ENCODE results near the gene PRXL2B. TPM values are rescaled to one million over a fixed set of nuclear protein-coding genes. Genes with fewer than 3 reads are reported as not detected.
A peak's percentile ranks its signal among the peaks of the same experiment; 100 is the strongest.

PRXL2B gene
- total and polyA plus RNA-seq, 3 donors from 2014 or later, result 16.5 to 25.1 (median 20.9) TPM

GRCh38 chr1:2601721-2602303, 15.2 kb downstream of the PRXL2B start:
- Histone ChIP-seq H3K36me3 (ENCODE audit: low read depth, missing control alignments) (no peaks in the 10 kb centered on the region), H3K9me3 (no peaks in the 10 kb centered on the region), H3K4me3 (no peak overlapping the region), H3K27me3 (no peaks in the 10 kb centered on the region), H3K4me1 (no peaks in the 10 kb centered on the region), H3K27ac (no peak overlapping the region)
- intact Hi-C loops (cut with DNase I; ENCODE audit: low total_unique reads), result no loop called here
- TF ChIP-seq, protein P1, sequence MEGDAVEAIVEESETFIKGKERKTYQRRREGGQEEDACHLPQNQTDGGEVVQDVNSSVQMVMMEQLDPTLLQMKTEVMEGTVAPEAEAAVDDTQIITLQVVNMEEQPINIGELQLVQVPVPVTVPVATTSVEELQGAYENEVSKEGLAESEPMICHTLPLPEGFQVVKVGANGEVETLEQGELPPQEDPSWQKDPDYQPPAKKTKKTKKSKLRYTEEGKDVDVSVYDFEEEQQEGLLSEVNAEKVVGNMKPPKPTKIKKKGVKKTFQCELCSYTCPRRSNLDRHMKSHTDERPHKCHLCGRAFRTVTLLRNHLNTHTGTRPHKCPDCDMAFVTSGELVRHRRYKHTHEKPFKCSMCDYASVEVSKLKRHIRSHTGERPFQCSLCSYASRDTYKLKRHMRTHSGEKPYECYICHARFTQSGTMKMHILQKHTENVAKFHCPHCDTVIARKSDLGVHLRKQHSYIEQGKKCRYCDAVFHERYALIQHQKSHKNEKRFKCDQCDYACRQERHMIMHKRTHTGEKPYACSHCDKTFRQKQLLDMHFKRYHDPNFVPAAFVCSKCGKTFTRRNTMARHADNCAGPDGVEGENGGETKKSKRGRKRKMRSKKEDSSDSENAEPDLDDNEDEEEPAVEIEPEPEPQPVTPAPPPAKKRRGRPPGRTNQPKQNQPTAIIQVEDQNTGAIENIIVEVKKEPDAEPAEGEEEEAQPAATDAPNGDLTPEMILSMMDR (IDR thresholded peaks at IDR 0.05), result no peak
- TF ChIP-seq POLR2A (IDR thresholded peaks at IDR 0.05), result no peak
- WGBS, 2 donors, result 86 to 92% methylated on average over 18 of the region's 18 CpGs
- DNase-seq, result no peak

GRCh38 chr1:2602311-2602835, 15.8 kb downstream of the PRXL2B start:
- DNase-seq, result peak; percentile 11
- no peaks in the 10 kb centered on the region for H3K36me3 ChIP-seq (ENCODE audit: low read depth, missing control alignments)
- WGBS, 2 donors, result 90% methylated on average over 15 of the region's 15 CpGs
- H3K4me1 ChIP-seq, result peaks cover 3% of the 10 kb centered on the region
- H3K4me3 ChIP-seq, result no peak overlapping the region
- no peaks in the 10 kb centered on the region for H3K9me3 ChIP-seq
- no peak for TF ChIP-seq POLR2A (IDR thresholded peaks at IDR 0.05)
- TF ChIP-seq, protein P1 (IDR thresholded peaks at IDR 0.05), result no peak
- intact Hi-C loops (cut with DNase I; ENCODE audit: low total_unique reads), result no loop called here
- H3K27me3 ChIP-seq, result no peaks in the 10 kb centered on the region
- no peak overlapping the region for H3K27ac ChIP-seq

- Histone ChIP-seq H3K9me3 (no peaks in the 10 kb centered on the region), H3K4me3 (no peak overlapping the region), H3K36me3 (ENCODE audit: low read depth, missing control alignments) (no peaks in the 10 kb centered on the region), H3K27ac (no peak overlapping the region), H3K4me1 (peaks cover 7% of the 10 kb centered on the region), H3K27me3 (no peaks in the 10 kb centered on the region)
- 84 to 90% methylated on average over 11 to 18 of the region's 18 CpGs for WGBS, 2 donors
- TF ChIP-seq, protein P1 (IDR thresholded peaks at IDR 0.05), result no peak
- TF ChIP-seq POLR2A (IDR thresholded peaks at IDR 0.05), result no peak
- intact Hi-C loops (cut with DNase I; ENCODE audit: low total_unique reads), result no loop called here
- no peak for DNase-seq
These were observed 16.4 kb downstream of the PRXL2B start for GRCh38 chr1:2602866-2603520.

- Histone ChIP-seq H3K4me3 (no peak overlapping the region), H3K27ac (no peak overlapping the region), H3K27me3 (no peaks in the 10 kb centered on the region), H3K36me3 (ENCODE audit: low read depth, missing control alignments) (no peaks in the 10 kb centered on the region), H3K9me3 (no peaks in the 10 kb centered on the region), H3K4me1 (peaks cover 8% of the 10 kb centered on the region)
- peak; percentile 7 for DNase-seq
- 91 to 92% methylated on average over 8 to 24 of the region's 25 CpGs for WGBS, 2 donors
- TF ChIP-seq, protein P1 (IDR thresholded peaks at IDR 0.05), result no peak
- no peak for TF ChIP-seq POLR2A (IDR thresholded peaks at IDR 0.05)
- intact Hi-C loops (cut with DNase I; ENCODE audit: low total_unique reads), result no loop called here
These were observed 17.1 kb downstream of the PRXL2B start for GRCh38 chr1:2603521-2604155.
